Smooth muscle cell (in vitro differentiated cells): Measurements from ENCODE around the gene TBXAS1. TPM values are rescaled to one million over a fixed set of nuclear protein-coding genes. Genes with fewer than 3 reads are reported as not detected.
"Not testable (repeated sequence)": the region's sequence is repeated elsewhere in the genome, so short reads cannot be mapped to it uniquely, and the experiment has no call there.

Experiments used
- DNase-seq: peaks from one replicate; lab custom pipeline; 2025; ENCODE audit not compliant: unreplicated experiment; lab: John Stamatoyannopoulos, UW
- H2AFZ ChIP-seq: fragments of 200-600 bp; sonication (generic); 2 replicates; pipeline ENCODE4 v1.6.0; 2016; ENCODE audit warnings: antibody characterized with exemption, low read depth, mild to moderate bottlenecking
- H3F3A ChIP-seq: fragments of 200-600 bp; sonication (generic); 2 replicates; pipeline ENCODE4 v1.6.0; 2017; ENCODE audit warnings: antibody characterized with exemption, low read depth
- H3K27ac ChIP-seq: fragments of 200-600 bp; sonication (generic); 2 replicates; pipeline ENCODE4 v1.5.1; 2016; ENCODE audit warnings: low read depth, mild to moderate bottlenecking
- H3K27me3 ChIP-seq: fragments of 200-600 bp; sonication (generic); 2 replicates; pipeline ENCODE4 v1.6.1; 2016; ENCODE audit warnings: low read depth, mild to moderate bottlenecking
- H3K36me3 ChIP-seq: fragments of 200-600 bp; sonication (generic); 2 replicates; pipeline ENCODE4 v1.5.1; 2016; ENCODE audit warnings: low read depth
- H3K4me1 ChIP-seq: fragments of 200-600 bp; sonication (generic); 2 replicates; pipeline ENCODE4 v1.5.1; 2016; ENCODE audit warnings: low read depth
- H3K4me2 ChIP-seq: fragments of 200-600 bp; sonication (generic); 2 replicates; pipeline ENCODE4 v1.6.0; 2016; ENCODE audit warnings: mild to moderate bottlenecking
- H3K4me3 ChIP-seq: fragments of 200-600 bp; sonication (generic); 2 replicates; pipeline ENCODE4 v1.5.1; 2016; ENCODE audit warnings: mild to moderate bottlenecking
- H3K79me2 ChIP-seq: fragments of 200-600 bp; sonication (generic); 2 replicates; pipeline ENCODE4 v1.6.0; 2016; ENCODE audit warnings: low read depth, mild to moderate bottlenecking
- H3K9ac ChIP-seq: fragments of 200-600 bp; sonication (generic); 2 replicates; pipeline ENCODE4 v1.6.0; 2016; ENCODE audit warnings: low read depth
- H3K9me3 ChIP-seq: fragments of 200-600 bp; sonication (generic); replicated peaks from 2 replicates; pipeline ENCODE4 v1.5.1; 2016; ENCODE audit warnings: low read depth
- H4K20me1 ChIP-seq: fragments of 200-600 bp; sonication (generic); 2 replicates; pipeline ENCODE4 v1.6.0; 2016; ENCODE audit warnings: low read depth
- CTCF ChIP-seq: fragments of 200-600 bp; sonication (generic); IDR thresholded peaks from 2 replicates; pipeline ENCODE4 v1.5.1; 2017; ENCODE audit warnings: borderline replicate concordance, mild to moderate bottlenecking, antibody characterized with exemption; ENCODE audit not compliant: insufficient read depth, poor library complexity, severe bottlenecking
- WGBS: methylation state at CpG from one replicate; pipeline ENCODE4 v1.1.7; 2016; ENCODE audit warnings: low lambda C conversion rate; 5-methylcytosine and 5-hydroxymethylcytosine counted together
- polyA plus RNA-seq: library from polyadenylated mRNA; unstranded; fragments of >200 nt; fragmentation: Nextera tagmentation; extraction: Ambion mirVana; gene quantifications from 2 replicates; pipeline ENCODE4 v1.2.1, GENCODE V29; 2016
- total RNA-seq: library from RNA; depleted of rRNA; stranded (reverse); fragments of >200 nt; gene quantifications from 2 replicates; pipeline ENCODE4 v1.2.3, GENCODE V29; 2014

TBXAS1 gene
- total and polyA plus RNA-seq, 2 experiments from 2014 or later: 0.51 TPM; not detected in 1

- WGBS: 97% methylated on average over 1 of the region's 1 CpG
Observed at GRCh38 chr7:139838276-139838675, 9.2 kb downstream of the TBXAS1 start.

GRCh38 chr7:139838876-139839275, 9.8 kb downstream of the TBXAS1 start:
- Histone ChIP-seq H3K4me3 (no peak overlapping the region), H3F3A (no peaks in the 10 kb centered on the region), H3K36me3 (no peaks in the 10 kb centered on the region), H3K4me2 (no peak overlapping the region), H4K20me1 (no peaks in the 10 kb centered on the region), H3K9ac (no peak overlapping the region), H3K4me1 (no peaks in the 10 kb centered on the region), H3K9me3 (no peaks in the 10 kb centered on the region), H2AFZ (no peak overlapping the region), H3K27ac (no peak overlapping the region), H3K27me3 (no peaks in the 10 kb centered on the region), H3K79me2 (no peaks in the 10 kb centered on the region)
- no peak for DNase-seq
- no peak for TF ChIP-seq CTCF
- 71% methylated on average over 6 of the region's 6 CpGs for WGBS

More at GRCh38 chr7:139838276-139838675, 9.2 kb downstream of the TBXAS1 start:
- H3K9ac ChIP-seq: no peak overlapping the region
- no peaks in the 10 kb centered on the region for H3K27me3 ChIP-seq
- no peaks in the 10 kb centered on the region for H3K4me1 ChIP-seq
- H3K79me2 ChIP-seq: no peaks in the 10 kb centered on the region
- no peak for DNase-seq
- no peaks in the 10 kb centered on the region for H4K20me1 ChIP-seq
- no peak overlapping the region for H3K4me2 ChIP-seq
- H3K36me3 ChIP-seq: no peaks in the 10 kb centered on the region
- H3K27ac ChIP-seq: no peak overlapping the region
- H3F3A ChIP-seq: no peaks in the 10 kb centered on the region
- no peak overlapping the region for H3K4me3 ChIP-seq
- no peak for TF ChIP-seq CTCF
- H2AFZ ChIP-seq: no peak overlapping the region
- no peaks in the 10 kb centered on the region for H3K9me3 ChIP-seq

GRCh38 chr7:139840776-139841175, 11.7 kb downstream of the TBXAS1 start:
- no peaks in the 10 kb centered on the region for H3F3A ChIP-seq
- H3K36me3 ChIP-seq: no peaks in the 10 kb centered on the region
- no peak overlapping the region for H3K4me3 ChIP-seq
- no peak for DNase-seq
- H3K27me3 ChIP-seq: no peaks in the 10 kb centered on the region
- H4K20me1 ChIP-seq: no peaks in the 10 kb centered on the region
- no peak for TF ChIP-seq CTCF
- H3K4me2 ChIP-seq: no peak overlapping the region
- H3K9ac ChIP-seq: no peak overlapping the region
- H3K9me3 ChIP-seq: no peaks in the 10 kb centered on the region
- H3K79me2 ChIP-seq: no peaks in the 10 kb centered on the region
- H2AFZ ChIP-seq: no peak overlapping the region
- H3K4me1 ChIP-seq: no peaks in the 10 kb centered on the region
- no peak overlapping the region for H3K27ac ChIP-seq
- 91% methylated on average over 13 of the region's 13 CpGs for WGBS

GRCh38 chr7:139842401-139843210, 13.5 kb downstream of the TBXAS1 start:
- Histone ChIP-seq H3K36me3 (no peaks in the 10 kb centered on the region), H3K27ac (no peak overlapping the region), H3K79me2 (no peaks in the 10 kb centered on the region), H4K20me1 (no peaks in the 10 kb centered on the region), H3K9me3 (no peaks in the 10 kb centered on the region), H3K4me3 (no peak overlapping the region), H3K27me3 (no peaks in the 10 kb centered on the region), H3K4me2 (no peak overlapping the region), H3F3A (no peaks in the 10 kb centered on the region), H2AFZ (no peak overlapping the region), H3K4me1 (no peaks in the 10 kb centered on the region), H3K9ac (no peak overlapping the region)
- TF ChIP-seq CTCF: no peak
- DNase-seq: no peak
- 93% methylated on average over 15 of the region's 15 CpGs for WGBS

- DNase-seq, H3K9me3 ChIP-seq, H3K4me2 ChIP-seq, H3K36me3 ChIP-seq, H3K27ac ChIP-seq, H3K4me1 ChIP-seq, H2AFZ ChIP-seq, H3K4me3 ChIP-seq, H3K27me3 ChIP-seq, H4K20me1 ChIP-seq, H3K79me2 ChIP-seq, H3K9ac ChIP-seq, H3F3A ChIP-seq: not testable (repeated sequence)
- 94% methylated on average over 4 of the region's 4 CpGs for WGBS
Observed at GRCh38 chr7:139843211-139843537, 14.1 kb downstream of the TBXAS1 start.
